K562 (cell line): ENCODE data around the gene PRPSAP1. TPM values are rescaled to one million over a fixed set of nuclear protein-coding genes. Genes with fewer than 3 reads are reported as not detected.

ENCODE experiments used
- CREB1 ChIP-seq, 2 experiments: sonication (generic) in 1 of 2; formaldehyde crosslinking in 1 of 2; IDR thresholded peaks; 2 replicates each; pipeline versions ENCODE4 v1.6.1 to v1.8.0; 2012 to 2022; ENCODE audit warnings: inconsistent platforms in 1 of 2, mild to moderate bottlenecking in 1 of 2, missing genetic modification reagents in 1 of 2, moderate library complexity in 1 of 2
- E2F3 ChIP-seq: fragments of 250-450 bp; sonication (Bioruptor Pico); IDR thresholded peaks from 2 replicates; pipeline ENCODE4 v1.4.0; 2020; ENCODE audit warnings: mild to moderate bottlenecking
- FUS ChIP-seq: fragments of 200-400 bp; formaldehyde crosslinking; optimal IDR thresholded peaks from 2 replicates; pipeline ENCODE3; 2017; ENCODE audit warnings: low read depth, low read length
- GTF2B ChIP-seq: IDR thresholded peaks from 2 replicates; pipeline ENCODE4 v1.6.1; 2011; ENCODE audit not compliant: insufficient read length; ENCODE audit errors: extremely low read depth
- HOXB6 ChIP-seq: fragments of 250-450 bp; sonication (Bioruptor Pico); IDR thresholded peaks from 2 replicates; pipeline ENCODE4 v1.5.1; 2022; ENCODE audit warnings: mild to moderate bottlenecking, borderline replicate concordance
- MEIS2 ChIP-seq: fragments of 450-650 bp; IDR thresholded peaks from 2 replicates; pipeline ENCODE4 v1.6.1; 2014; ENCODE audit warnings: mild to moderate bottlenecking; ENCODE audit not compliant: partially characterized antibody
- MTA2 ChIP-seq: fragments of 450-650 bp; IDR thresholded peaks from 2 replicates; pipeline ENCODE4 v1.6.1; 2016; ENCODE audit warnings: low read depth
- RBM15 ChIP-seq: fragments of 200-400 bp; formaldehyde crosslinking; IDR thresholded peaks from 2 replicates; pipeline ENCODE4 v1.6.1; 2018; ENCODE audit warnings: mild to moderate bottlenecking, low read length, moderate library complexity; ENCODE audit not compliant: insufficient read depth
- TSHZ1 ChIP-seq: fragments of 250-450 bp; sonication (Bioruptor Pico); IDR thresholded peaks from 2 replicates; pipeline ENCODE4 v1.4.0; 2020; ENCODE audit warnings: mild to moderate bottlenecking, moderate library complexity
- YY1 ChIP-seq, 3 experiments: IDR thresholded peaks; 2 replicates each; pipeline ENCODE4 v1.6.1; 2011; ENCODE audit warnings: low read length in 2 of 3, mild to moderate bottlenecking in 2 of 3, moderate library complexity in 2 of 3, borderline replicate concordance in 1 of 3, control low read depth in 1 of 3, low read depth in 1 of 3; ENCODE audit not compliant: insufficient read depth in 3 of 3, insufficient replicate concordance in 2 of 3, control insufficient read depth in 1 of 3, insufficient read length in 1 of 3; ENCODE audit errors: extremely low read depth in 1 of 3
- ZNF311 ChIP-seq: fragments of 250-450 bp; sonication (Bioruptor Pico); IDR thresholded peaks from 2 replicates; pipeline ENCODE4 v1.4.0; 2020; ENCODE audit warnings: mild to moderate bottlenecking, moderate library complexity
- ZNF347 ChIP-seq: fragments of 450-650 bp; formaldehyde crosslinking; IDR thresholded peaks from 2 replicates; pipeline ENCODE4 v1.4.0; 2020; ENCODE audit warnings: low read depth, mild to moderate bottlenecking, moderate library complexity
- polyA plus RNA-seq, 8 experiments: library from polyadenylated mRNA; depleted of rRNA in 4 of 8; stranded (reverse) in 5 of 8; unstranded in 3 of 8; fragments of >200 nt; fragmentation: Nextera tagmentation in 2 of 8; fragmentation: Illumina TruSeq in 1 of 8; extraction: Ambion mirVana in 2 of 8; extraction: Trizol in 1 of 8; gene quantifications; 2 replicates each; pipeline versions ENCODE4 v1.2.1 to v1.2.3, GENCODE V29; 2011 to 2014; ENCODE audit warnings: inconsistent platforms in 1 of 8, missing spikeins in 1 of 8
- total RNA-seq, 7 experiments: library from RNA; depleted of rRNA in 6 of 7; stranded (reverse); fragments of >200 nt in 6 of 7; fragmentation: Illumina TruSeq in 2 of 7; extraction: Trizol in 2 of 7; gene quantifications; 2 replicates each; pipeline versions ENCODE4 v1.2.1 to v1.2.3, GENCODE V29; 2011 to 2021; ENCODE audit warnings: low replicate concordance in 1 of 7

PRPSAP1 gene
- total and polyA plus RNA-seq, 9 of the 15 experiments (the other 6 are each of a cell fraction or from before 2014, with no cell fraction given) = 21.9 to 77.1 (median 40.8) TPM

- TF ChIP-seq YY1 (IDR thresholded peaks at IDR 0.05; ENCODE audit: borderline replicate concordance in 1 of 3, control insufficient read depth in 1 of 3, extremely low read depth in 1 of 3, insufficient read depth in 3 of 3, insufficient read length in 1 of 3, insufficient replicate concordance in 2 of 3, low read depth in 1 of 3, low read length in 2 of 3) (peak in 1 of 3 experiments; percentile 51), FUS (no peak), MTA2 (peak; percentile 79), ZNF311 (CRISPR knock-in tag) (no peak), E2F3 (CRISPR knock-in tag) (no peak), RBM15 (no peak), CREB1 (IDR thresholded peaks at IDR 0.05) (peak; percentile 49; the same call in 1 of the 2 replicates), CREB1 (CRISPR knock-in tag; IDR thresholded peaks at IDR 0.05) (no peak), ZNF347 (CRISPR knock-in tag) (no peak), HOXB6 (CRISPR knock-in tag) (no peak), TSHZ1 (CRISPR knock-in tag) (no peak), GTF2B (no peak), MEIS2 (peak; percentile 68)
These were observed 1.1 kb upstream of the PRPSAP1 start (continued) for GRCh38 chr17:76354747-76355310.
